ENCODE data around the gene NFIC.
"Not testable (repeated sequence)": the region's sequence is repeated elsewhere in the genome, so short reads cannot be mapped to it uniquely, and the experiment has no call there.

NFIC gene

DNA sequence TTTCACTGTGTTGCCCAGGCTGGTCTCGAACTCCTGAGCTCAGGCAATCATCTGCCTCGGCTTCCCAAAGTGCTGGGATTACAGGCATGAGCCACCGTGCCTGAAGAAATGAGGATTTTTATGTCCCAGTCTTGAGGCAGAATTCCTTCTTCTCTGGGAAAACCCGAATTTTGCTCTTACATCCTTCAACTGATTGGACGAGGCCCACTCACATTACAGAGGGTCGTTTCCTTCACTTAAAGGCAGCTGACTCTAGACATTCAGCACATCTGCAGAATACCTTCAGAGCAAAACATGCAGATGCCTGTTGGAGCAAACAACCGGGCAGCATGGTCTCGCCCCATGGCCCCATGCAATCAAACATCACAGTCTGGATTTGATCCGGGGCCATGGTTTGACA lies 36.3 kb upstream of the NFIC start:
- Histone ChIP-seq H2AFZ (ENCODE audit: low read length) (no peak overlapping the region), H3K4ac (ENCODE audit: low read length) (no peak overlapping the region), H2BK5ac (ENCODE audit: low read length) (no peak overlapping the region), H3K4me1 (ENCODE audit: control insufficient read depth in 2 of 2, insufficient read depth in 1 of 2, low read depth in 1 of 2, low read length in 2 of 2) (no peaks in the 10 kb centered on the region), H2AK5ac (ENCODE audit: low read depth, low read length) (no peak overlapping the region), H3K27me3 (ENCODE audit: control insufficient read depth in 3 of 3, insufficient read depth in 3 of 3, low read depth in 1 of 3, low read length in 3 of 3) (peaks cover 0 to 27% (median 0%) of the 10 kb centered on the region in 3 experiments), H3K4me3 (ENCODE audit: low read length in 2 of 2) (no peak overlapping the region), H2BK12ac (ENCODE audit: low read length) (no peak overlapping the region), H4K91ac (ENCODE audit: low read depth, low read length, poor library complexity) (no peak overlapping the region), H3K18ac (ENCODE audit: low read length) (no peak overlapping the region), H3K9ac (ENCODE audit: low read depth, low read length, poor library complexity) (no peak overlapping the region), H2BK15ac (ENCODE audit: low read length) (no peak overlapping the region), H3K27ac (replicated peaks; ENCODE audit: low read length) (no peak overlapping the region), H3K79me1 (ENCODE audit: low read depth, low read length) (no peaks in the 10 kb centered on the region), H4K8ac (ENCODE audit: low read depth, low read length) (no peak overlapping the region), H3K36me3 (replicated peaks in 1 of 2; ENCODE audit: control insufficient read depth in 2 of 2, insufficient read depth in 2 of 2, low read length in 2 of 2) (no peaks in the 10 kb centered on the region), H3K4me2 (ENCODE audit: insufficient read depth, low read length, poor library complexity, severe bottlenecking) (no peak overlapping the region), H3K23ac (ENCODE audit: low read depth, low read length, poor library complexity) (no peak overlapping the region), H3K14ac (ENCODE audit: low read length) (no peak overlapping the region), H2BK120ac (ENCODE audit: low read depth, low read length) (no peak overlapping the region), H3K9me3 (replicated peaks in 1 of 2; ENCODE audit: control insufficient read depth in 2 of 2, insufficient read depth in 1 of 2, low read depth in 1 of 2, low read length in 2 of 2) (no peaks in the 10 kb centered on the region)
- DNase-seq (ENCODE audit: low spot score) = no peak
- no CpG with 5 or more reads among the region's 9 CpGs for whole genome bisulfite sequencing, 2 donors (ENCODE audit: extremely low coverage in 2 of 2, insufficient read length in 2 of 2, insufficient replicate concordance in 1 of 2)

GRCh38 chr19:3332232-3332631 lies 34.2 kb upstream of the NFIC start:
- H3K4me2 ChIP-seq (ENCODE audit: insufficient read depth, low read length, poor library complexity, severe bottlenecking); H2BK12ac ChIP-seq (ENCODE audit: low read length); H2BK15ac ChIP-seq (ENCODE audit: low read length); H3K14ac ChIP-seq (ENCODE audit: low read length); H3K79me1 ChIP-seq (ENCODE audit: low read depth, low read length); H3K9ac ChIP-seq (ENCODE audit: low read depth, low read length, poor library complexity); H4K8ac ChIP-seq (ENCODE audit: low read depth, low read length); H3K4ac ChIP-seq (ENCODE audit: low read length); H2AK5ac ChIP-seq (ENCODE audit: low read depth, low read length); H2BK120ac ChIP-seq (ENCODE audit: low read depth, low read length); H3K9me3 ChIP-seq (replicated peaks in 1 of 2; ENCODE audit: control insufficient read depth in 2 of 2, insufficient read depth in 1 of 2, low read depth in 1 of 2, low read length in 2 of 2); H3K27ac ChIP-seq (replicated peaks; ENCODE audit: low read length); H3K36me3 ChIP-seq (replicated peaks in 1 of 2; ENCODE audit: control insufficient read depth in 2 of 2, insufficient read depth in 2 of 2, low read length in 2 of 2); H2BK5ac ChIP-seq (ENCODE audit: low read length); H3K4me1 ChIP-seq (ENCODE audit: control insufficient read depth in 2 of 2, insufficient read depth in 1 of 2, low read depth in 1 of 2, low read length in 2 of 2); H2AFZ ChIP-seq (ENCODE audit: low read length); H3K4me3 ChIP-seq (ENCODE audit: low read length in 2 of 2); H4K91ac ChIP-seq (ENCODE audit: low read depth, low read length, poor library complexity); DNase-seq (ENCODE audit: low spot score); H3K23ac ChIP-seq (ENCODE audit: low read depth, low read length, poor library complexity); H3K18ac ChIP-seq (ENCODE audit: low read length): not testable (repeated sequence)
- peaks cover 0 to 47% (median 0%) of the 10 kb centered on the region in 3 experiments for H3K27me3 ChIP-seq (ENCODE audit: control insufficient read depth in 3 of 3, insufficient read depth in 3 of 3, low read depth in 1 of 3, low read length in 3 of 3)
- WGBS, 2 donors (ENCODE audit: extremely low coverage in 2 of 2, insufficient read length in 2 of 2, insufficient replicate concordance in 1 of 2) = no CpG with 5 or more reads among the region's 1 CpG

DNA sequence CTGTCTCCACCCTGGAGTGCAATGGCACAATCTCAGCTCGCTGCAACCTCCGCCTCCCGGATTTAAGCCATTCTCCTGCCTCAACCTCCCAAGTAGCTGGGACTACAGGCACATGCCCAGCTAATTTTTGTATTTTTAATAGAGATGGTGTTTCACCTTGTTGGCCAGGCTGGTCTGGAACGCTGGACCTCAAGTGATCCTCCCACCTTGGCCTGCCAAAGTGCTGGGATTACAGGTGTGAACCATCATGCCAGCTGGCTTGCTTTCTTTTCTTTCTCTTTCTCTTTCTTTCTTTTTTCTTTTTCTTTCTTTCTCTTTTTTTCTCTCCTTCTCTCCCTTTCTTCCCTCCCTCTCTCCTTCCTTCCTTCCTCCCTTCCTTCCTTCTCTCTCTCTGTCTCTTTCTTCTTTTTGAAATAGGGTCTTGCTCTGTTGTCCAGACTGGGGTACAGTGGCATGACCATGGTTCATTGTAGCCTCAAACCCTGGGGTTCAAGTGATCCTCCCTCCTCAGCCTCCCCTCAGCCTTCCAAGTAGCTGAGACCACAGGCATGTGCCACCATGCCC lies 33.3 kb upstream of the NFIC start:
- no peak overlapping the region for H3K4ac ChIP-seq (ENCODE audit: low read length)
- H2BK120ac ChIP-seq (ENCODE audit: low read depth, low read length) = no peak overlapping the region
- H3K4me3 ChIP-seq (ENCODE audit: low read length in 2 of 2) = no peak overlapping the region
- H2BK12ac ChIP-seq (ENCODE audit: low read length) = no peak overlapping the region
- no peak overlapping the region for H3K18ac ChIP-seq (ENCODE audit: low read length)
- H2AK5ac ChIP-seq (ENCODE audit: low read depth, low read length) = no peak overlapping the region
- no CpG with 5 or more reads among the region's 4 CpGs for WGBS, 2 donors (ENCODE audit: extremely low coverage in 2 of 2, insufficient read length in 2 of 2, insufficient replicate concordance in 1 of 2)
- H3K27me3 ChIP-seq (ENCODE audit: control insufficient read depth in 3 of 3, insufficient read depth in 3 of 3, low read depth in 1 of 3, low read length in 3 of 3) = peaks cover 0 to 49% (median 0%) of the 10 kb centered on the region in 3 experiments
- no peak overlapping the region for H3K9ac ChIP-seq (ENCODE audit: low read depth, low read length, poor library complexity)
- H2BK5ac ChIP-seq (ENCODE audit: low read length) = no peak overlapping the region
- H3K14ac ChIP-seq (ENCODE audit: low read length) = no peak overlapping the region
- H4K8ac ChIP-seq (ENCODE audit: low read depth, low read length) = no peak overlapping the region
- H3K27ac ChIP-seq (replicated peaks; ENCODE audit: low read length) = no peak overlapping the region
- DNase-seq (ENCODE audit: low spot score) = no peak
- H3K23ac ChIP-seq (ENCODE audit: low read depth, low read length, poor library complexity) = no peak overlapping the region
- H2AFZ ChIP-seq (ENCODE audit: low read length) = no peak overlapping the region
- H4K91ac ChIP-seq (ENCODE audit: low read depth, low read length, poor library complexity) = no peak overlapping the region
- H3K36me3 ChIP-seq (replicated peaks in 1 of 2; ENCODE audit: control insufficient read depth in 2 of 2, insufficient read depth in 2 of 2, low read length in 2 of 2) = no peaks in the 10 kb centered on the region
- H3K9me3 ChIP-seq (replicated peaks in 1 of 2; ENCODE audit: control insufficient read depth in 2 of 2, insufficient read depth in 1 of 2, low read depth in 1 of 2, low read length in 2 of 2) = no peaks in the 10 kb centered on the region
- no peaks in the 10 kb centered on the region for H3K79me1 ChIP-seq (ENCODE audit: low read depth, low read length)
- H3K4me2 ChIP-seq (ENCODE audit: insufficient read depth, low read length, poor library complexity, severe bottlenecking) = no peak overlapping the region
- H2BK15ac ChIP-seq (ENCODE audit: low read length) = no peak overlapping the region
- no peaks in the 10 kb centered on the region for H3K4me1 ChIP-seq (ENCODE audit: control insufficient read depth in 2 of 2, insufficient read depth in 1 of 2, low read depth in 1 of 2, low read length in 2 of 2)

- H3K4ac ChIP-seq (ENCODE audit: low read length) = no peak overlapping the region
- WGBS, 2 donors (ENCODE audit: extremely low coverage in 2 of 2, insufficient read length in 2 of 2, insufficient replicate concordance in 1 of 2) = no CpG with 5 or more reads among the region's 8 CpGs
- H3K4me1 ChIP-seq (ENCODE audit: control insufficient read depth in 2 of 2, insufficient read depth in 1 of 2, low read depth in 1 of 2, low read length in 2 of 2) = no peaks in the 10 kb centered on the region
- no peaks in the 10 kb centered on the region for H3K36me3 ChIP-seq (replicated peaks in 1 of 2; ENCODE audit: control insufficient read depth in 2 of 2, insufficient read depth in 2 of 2, low read length in 2 of 2)
- no peak overlapping the region for H3K9ac ChIP-seq (ENCODE audit: low read depth, low read length, poor library complexity)
- H3K79me1 ChIP-seq (ENCODE audit: low read depth, low read length) = no peaks in the 10 kb centered on the region
- H3K4me2 ChIP-seq (ENCODE audit: insufficient read depth, low read length, poor library complexity, severe bottlenecking) = no peak overlapping the region
- H2AK5ac ChIP-seq (ENCODE audit: low read depth, low read length) = no peak overlapping the region
- no peak overlapping the region for H4K8ac ChIP-seq (ENCODE audit: low read depth, low read length)
- H2BK120ac ChIP-seq (ENCODE audit: low read depth, low read length) = no peak overlapping the region
- no peaks in the 10 kb centered on the region for H3K9me3 ChIP-seq (replicated peaks in 1 of 2; ENCODE audit: control insufficient read depth in 2 of 2, insufficient read depth in 1 of 2, low read depth in 1 of 2, low read length in 2 of 2)
- H2BK5ac ChIP-seq (ENCODE audit: low read length) = no peak overlapping the region
- H3K18ac ChIP-seq (ENCODE audit: low read length) = no peak overlapping the region
- H4K91ac ChIP-seq (ENCODE audit: low read depth, low read length, poor library complexity) = no peak overlapping the region
- H3K27me3 ChIP-seq (ENCODE audit: control insufficient read depth in 3 of 3, insufficient read depth in 3 of 3, low read depth in 1 of 3, low read length in 3 of 3) = peaks cover 0 to 43% (median 0%) of the 10 kb centered on the region in 3 experiments
- H2BK15ac ChIP-seq (ENCODE audit: low read length) = no peak overlapping the region
- H2BK12ac ChIP-seq (ENCODE audit: low read length) = no peak overlapping the region
- DNase-seq (ENCODE audit: low spot score) = no peak
- H3K27ac ChIP-seq (replicated peaks; ENCODE audit: low read length) = no peak overlapping the region
- no peak overlapping the region for H3K4me3 ChIP-seq (ENCODE audit: low read length in 2 of 2)
- H3K23ac ChIP-seq (ENCODE audit: low read depth, low read length, poor library complexity) = no peak overlapping the region
- H2AFZ ChIP-seq (ENCODE audit: low read length) = no peak overlapping the region
- H3K14ac ChIP-seq (ENCODE audit: low read length) = no peak overlapping the region
These were observed 32.7 kb upstream of the NFIC start for GRCh38 chr19:3333662-3334061.

All from neuronal stem cell (in vitro differentiated cells).